Measurements from ENCODE around the gene APOD.

The APOD gene

DNA sequence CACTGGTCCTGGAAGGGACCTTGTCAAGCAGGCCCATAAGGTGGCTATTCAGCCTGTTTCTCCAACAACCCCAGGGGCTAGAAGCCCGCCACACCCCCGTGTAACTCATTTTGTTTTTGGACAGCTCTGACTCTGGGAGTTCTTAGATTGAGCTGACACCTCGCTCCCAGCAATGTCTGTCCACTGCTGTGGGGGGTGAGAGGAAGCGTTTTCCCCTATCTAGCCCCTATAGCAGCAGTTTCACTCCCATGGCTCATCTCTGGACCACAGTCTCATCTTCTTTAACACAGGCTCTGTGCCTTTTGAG lies 39.6 kb downstream of the APOD start:
- in situ Hi-C loops (cut with MboI; ENCODE audit: low sequenced_read_pairs, unreplicated experiment): loop anchor here (25.0 kb wide), 1 partner anchor 857 kb away; the partner anchor contains the start of gene FAM43A
- TF ChIP-seq CTCF (IDR thresholded peaks at IDR 0.05; ENCODE audit: borderline replicate concordance, control extremely low read depth, extremely low read depth, insufficient read depth, missing control alignments): no peak
- no peak for DNase-seq (ENCODE audit: low spot score)

GRCh38 chr3:195543500-195544229 lies 40.1 kb downstream of the APOD start:
- in situ Hi-C loops (cut with MboI; ENCODE audit: low sequenced_read_pairs, unreplicated experiment): loop anchor here (25.0 kb wide), 1 partner anchor 856 kb away; the partner anchor contains the start of gene FAM43A
- no peak for DNase-seq (ENCODE audit: low spot score)
- TF ChIP-seq CTCF (IDR thresholded peaks at IDR 0.05; ENCODE audit: borderline replicate concordance, control extremely low read depth, extremely low read depth, insufficient read depth, missing control alignments): no peak

GRCh38 chr3:195542698-195543499 lies 40.8 kb downstream of the APOD start, which contains the start of gene PPP1R2:
Gene PPP1R2, minus strand, starts transcription at chr3:195543325. Its CDS starts 300 bp downstream, at chr3:195543025.
- in situ Hi-C loops (cut with MboI; ENCODE audit: low sequenced_read_pairs, unreplicated experiment): loop anchor here (25.0 kb wide), 1 partner anchor 856 kb away; the partner anchor contains the start of gene FAM43A
- TF ChIP-seq CTCF (IDR thresholded peaks at IDR 0.05; ENCODE audit: borderline replicate concordance, control extremely low read depth, extremely low read depth, insufficient read depth, missing control alignments): no peak
- peak; percentile 97 for DNase-seq (ENCODE audit: low spot score)

DNA sequence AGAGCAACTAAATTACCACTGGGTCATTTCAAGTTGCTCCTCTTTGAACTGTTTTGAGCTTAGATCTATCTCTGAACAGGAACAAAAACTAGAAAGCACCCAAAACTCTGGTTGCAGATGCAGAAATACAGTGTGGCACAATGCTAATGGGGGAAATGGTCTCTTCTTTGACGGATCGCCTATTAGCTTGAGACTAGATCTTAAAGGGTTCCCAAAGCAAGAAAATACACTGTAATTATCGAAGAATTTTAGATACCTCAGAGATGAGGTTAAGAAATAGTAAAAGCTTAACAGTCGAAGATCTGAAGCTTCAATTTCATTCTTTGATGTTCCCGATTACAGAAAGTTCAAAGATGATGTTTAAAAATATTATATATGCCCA lies 41.4 kb downstream of the APOD start:
- DNase-seq (ENCODE audit: low spot score): peak; percentile 48
- TF ChIP-seq CTCF (IDR thresholded peaks at IDR 0.05; ENCODE audit: borderline replicate concordance, control extremely low read depth, extremely low read depth, insufficient read depth, missing control alignments): no peak
- in situ Hi-C loops (cut with MboI; ENCODE audit: low sequenced_read_pairs, unreplicated experiment): loop anchor here (25.0 kb wide), 1 partner anchor 855 kb away; the partner anchor contains the start of gene FAM43A

DNA sequence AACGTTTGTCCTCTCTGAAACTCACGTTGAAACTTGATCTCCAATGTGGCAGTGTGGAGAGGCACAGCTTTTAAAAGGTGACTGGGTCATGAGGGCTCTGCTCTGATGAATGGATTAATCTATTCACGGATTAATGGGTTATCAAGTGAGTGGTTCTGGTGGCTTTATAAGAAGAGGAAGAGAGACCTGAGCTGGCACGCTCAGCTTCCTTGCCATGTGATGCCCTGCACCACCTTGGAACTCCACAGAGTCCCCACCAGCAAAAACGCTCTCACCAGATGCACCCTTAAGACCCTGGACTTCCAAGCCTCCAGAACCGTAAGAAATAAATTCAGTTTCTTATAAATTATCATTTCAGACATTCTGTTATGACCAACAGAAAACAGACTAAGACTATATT lies 43.2 kb downstream of the APOD start:
- in situ Hi-C loops (cut with MboI; ENCODE audit: low sequenced_read_pairs, unreplicated experiment): loop anchor here (25.0 kb wide), 1 partner anchor 853 kb away; the partner anchor contains the start of gene FAM43A
- no peak for TF ChIP-seq CTCF (IDR thresholded peaks at IDR 0.05; ENCODE audit: borderline replicate concordance, control extremely low read depth, extremely low read depth, insufficient read depth, missing control alignments)
- DNase-seq (ENCODE audit: low spot score): no peak

DNA sequence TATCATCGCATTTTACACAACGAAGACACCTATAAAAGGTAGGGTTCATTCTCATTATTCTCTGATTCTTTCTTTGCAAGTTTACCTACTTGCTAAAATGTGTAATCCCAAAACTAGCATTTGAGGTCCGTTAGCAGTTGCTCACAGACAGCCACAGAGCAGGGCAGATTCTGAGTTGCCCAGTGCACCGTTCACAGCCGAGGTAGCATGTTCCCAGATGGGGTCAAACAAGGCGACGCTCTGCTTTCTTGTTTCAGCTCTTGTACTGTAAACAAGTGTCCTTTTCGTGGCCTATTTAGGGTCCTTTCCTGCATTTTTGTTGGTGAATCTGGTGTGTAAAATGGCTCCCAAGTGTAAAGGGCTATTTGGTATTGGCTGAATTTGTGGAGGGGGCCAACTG lies 43.7 kb downstream of the APOD start:
- DNase-seq (ENCODE audit: low spot score): no peak
- TF ChIP-seq CTCF (IDR thresholded peaks at IDR 0.05; ENCODE audit: borderline replicate concordance, control extremely low read depth, extremely low read depth, insufficient read depth, missing control alignments): no peak
- in situ Hi-C loops (cut with MboI; ENCODE audit: low sequenced_read_pairs, unreplicated experiment): loop anchor here (25.0 kb wide), 1 partner anchor 853 kb away; the partner anchor contains the start of gene FAM43A
